ENCODE measurements around the gene CERS6.

CERS6 gene

DNA sequence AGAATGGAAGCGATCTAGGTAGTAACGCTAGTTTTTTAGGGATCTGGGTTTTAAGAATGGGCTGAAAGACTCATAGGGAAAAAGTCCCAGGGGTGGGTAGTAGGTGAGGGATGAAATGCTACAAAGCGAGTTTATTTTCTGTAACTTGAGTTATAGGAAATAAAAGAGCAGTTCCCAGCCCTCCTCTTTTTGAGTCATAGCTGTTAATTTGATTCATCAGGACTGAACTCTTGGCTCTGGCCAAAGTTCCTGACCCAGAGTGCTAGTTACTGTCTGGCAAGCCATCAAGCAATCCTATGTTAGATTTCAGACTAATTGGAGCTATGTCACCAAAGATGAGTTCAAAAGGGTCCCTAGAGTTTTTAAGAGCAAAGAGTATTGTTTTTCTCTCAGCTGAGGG is 328.9 kb downstream of the CERS6 start:
- TF ChIP-seq ZNF354C (tag by site-specific recombination; IDR thresholded peaks at IDR 0.05; ENCODE audit: borderline replicate concordance, low read depth) (no peak), INSM2 (tag by site-specific recombination; IDR thresholded peaks at IDR 0.05) (no peak), ZNF324 (tag by site-specific recombination; IDR thresholded peaks at IDR 0.05) (no peak), ZBTB7A (tag by site-specific recombination; IDR thresholded peaks at IDR 0.05; ENCODE audit: low read depth) (no peak), ZBTB20 (tag by site-specific recombination; IDR thresholded peaks at IDR 0.05) (no peak), ZNF639 (tag by site-specific recombination; IDR thresholded peaks at IDR 0.05) (no peak), YY1 (tag by site-specific recombination; IDR thresholded peaks at IDR 0.05) (no peak), ZNF658 (tag by site-specific recombination; IDR thresholded peaks at IDR 0.05) (no peak), ZNF10 (tag by site-specific recombination; IDR thresholded peaks at IDR 0.05) (no peak), ZBTB44 (tag by site-specific recombination; IDR thresholded peaks at IDR 0.05) (no peak), PRDM1 (tag by site-specific recombination; IDR thresholded peaks at IDR 0.05) (no peak), ZEB2 (tag by site-specific recombination; IDR thresholded peaks at IDR 0.05) (no peak)
- no peaks in the 10 kb centered on the region for H3K4me1 ChIP-seq (ENCODE audit: control insufficient read depth, insufficient read depth, low read length)
- CTCF ChIA-PET, result interaction anchor here (1.3 kb wide), 1 partner anchor 11 kb away, joined by 4 read pairs; no protein-coding TSS in a partner anchor
- H3K4me3 ChIP-seq (ENCODE audit: low read depth, low read length), result no peak overlapping the region
- POLR2A ChIA-PET, result interaction anchor here (0.5 kb wide), 1 partner anchor 25 kb away, joined by 3 read pairs; no protein-coding TSS in a partner anchor
- H3K27ac ChIP-seq (ENCODE audit: extremely low read depth, low read depth, low read length), result no peak overlapping the region
- H3K9me3 ChIP-seq (ENCODE audit: control insufficient read depth, insufficient read depth, low read depth, low read length), result no peaks in the 10 kb centered on the region
- no peaks in the 10 kb centered on the region for H3K36me3 ChIP-seq (ENCODE audit: control insufficient read depth in 2 of 2, insufficient read depth in 1 of 2, low read length in 2 of 2)

- H3K27ac ChIP-seq (ENCODE audit: extremely low read depth, low read depth, low read length), result no peak overlapping the region
- ChIA-PET CTCF (interaction anchor here (0.6 to 0.7 kb wide), 4 partner anchors 16 to 651 kb away, joined by 3 to 6 read pairs (median 3); no protein-coding TSS in a partner anchor), POLR2A (interaction anchor here (0.7 kb wide), 1 partner anchor 92 kb away, joined by 3 read pairs; no protein-coding TSS in a partner anchor)
- no peak overlapping the region for H3K4me3 ChIP-seq (ENCODE audit: low read depth, low read length)
- H3K4me1 ChIP-seq (ENCODE audit: control insufficient read depth, insufficient read depth, low read length), result no peaks in the 10 kb centered on the region
- no peaks in the 10 kb centered on the region for H3K9me3 ChIP-seq (ENCODE audit: control insufficient read depth, insufficient read depth, low read depth, low read length)
- no peaks in the 10 kb centered on the region for H3K36me3 ChIP-seq (ENCODE audit: control insufficient read depth in 2 of 2, insufficient read depth in 1 of 2, low read length in 2 of 2)
- no peak for TF ChIP-seq ZBTB26 (tag by site-specific recombination; optimal IDR thresholded peaks at IDR 0.05)
- TF ChIP-seq ZNF660 (tag by site-specific recombination; IDR thresholded peaks at IDR 0.05), result no peak
- no peak for TF ChIP-seq GFI1B (tag by site-specific recombination; IDR thresholded peaks at IDR 0.05)
- no peak for TF ChIP-seq ZBTB10 (tag by site-specific recombination; IDR thresholded peaks at IDR 0.05)
- TF ChIP-seq ZNF580 (tag by site-specific recombination; IDR thresholded peaks at IDR 0.05), result no peak
- TF ChIP-seq ZNF658 (tag by site-specific recombination; IDR thresholded peaks at IDR 0.05), result no peak
- TF ChIP-seq YY2 (tag by site-specific recombination; IDR thresholded peaks at IDR 0.05), result no peak
- TF ChIP-seq ZNF169 (tag by site-specific recombination; IDR thresholded peaks at IDR 0.05), result no peak
- TF ChIP-seq, protein P1, sequence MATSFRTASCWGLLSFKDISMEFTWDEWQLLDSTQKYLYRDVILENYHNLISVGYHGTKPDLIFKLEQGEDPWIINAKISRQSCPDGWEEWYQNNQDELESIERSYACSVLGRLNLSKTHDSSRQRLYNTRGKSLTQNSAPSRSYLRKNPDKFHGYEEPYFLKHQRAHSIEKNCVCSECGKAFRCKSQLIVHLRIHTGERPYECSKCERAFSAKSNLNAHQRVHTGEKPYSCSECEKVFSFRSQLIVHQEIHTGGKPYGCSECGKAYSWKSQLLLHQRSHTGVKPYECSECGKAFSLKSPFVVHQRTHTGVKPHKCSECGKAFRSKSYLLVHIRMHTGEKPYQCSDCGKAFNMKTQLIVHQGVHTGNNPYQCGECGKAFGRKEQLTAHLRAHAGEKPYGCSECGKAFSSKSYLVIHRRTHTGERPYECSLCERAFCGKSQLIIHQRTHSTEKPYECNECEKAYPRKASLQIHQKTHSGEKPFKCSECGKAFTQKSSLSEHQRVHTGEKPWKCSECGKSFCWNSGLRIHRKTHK (tag by site-specific recombination; IDR thresholded peaks at IDR 0.05), result no peak
- TF ChIP-seq ZNF560 (tag by site-specific recombination; IDR thresholded peaks at IDR 0.05; ENCODE audit: borderline replicate concordance), result no peak
These were observed 331.2 kb downstream of the CERS6 start for GRCh38 chr2:168787098-168787781.
